HepG2 (cell line): ENCODE results near the gene SMLR1. TPM values are rescaled to one million over a fixed set of nuclear protein-coding genes. Genes with fewer than 3 reads are reported as not detected.

Source experiments
- BORCS8-MEF2B ChIP-seq: sonication (generic); formaldehyde crosslinking; IDR thresholded peaks from 2 replicates; pipeline ENCODE4 v1.8.0; 2022; ENCODE audit warnings: mild to moderate bottlenecking, missing genetic modification reagents
- CBX5 ChIP-seq: sonication (generic); formaldehyde crosslinking; IDR thresholded peaks from 2 replicates; pipeline ENCODE4 v1.4.0; 2020; ENCODE audit warnings: missing genetic modification reagents, borderline replicate concordance
- EP300 ChIP-seq, 3 experiments: sonication (generic) in 1 of 3; formaldehyde crosslinking in 1 of 3; IDR thresholded peaks; 2 replicates each; pipeline versions ENCODE4 v1.5.1 to v1.6.1; 2011 to 2020; ENCODE audit warnings: low read depth in 2 of 3, low read length in 2 of 3, borderline replicate concordance in 1 of 3, improper control_type of control experiment in 1 of 3, mild to moderate bottlenecking in 1 of 3, missing genetic modification reagents in 1 of 3, moderate library complexity in 1 of 3
- MNT ChIP-seq: fragments of 450-650 bp; IDR thresholded peaks from 2 replicates; pipeline ENCODE4 v1.6.1; 2016
- NR2F1 ChIP-seq, 2 experiments: fragments of 450-650 bp in 1 of 2; formaldehyde crosslinking in 1 of 2; IDR thresholded peaks; 2 replicates each; pipeline versions ENCODE4 v1.5.0 to v1.6.1; 2016 to 2020; ENCODE audit warnings: mild to moderate bottlenecking in 1 of 2, missing compliant biosample characterization in 1 of 2, missing genetic modification reagents in 1 of 2, moderate library complexity in 1 of 2
- PATZ1 ChIP-seq: sonication (generic); formaldehyde crosslinking; IDR thresholded peaks from 2 replicates; pipeline ENCODE4 v1.4.0; 2020; ENCODE audit warnings: missing genetic modification reagents
- POLR2AphosphoS5 ChIP-seq: IDR thresholded peaks from 2 replicates; pipeline ENCODE4 v1.6.1; 2012; ENCODE audit warnings: low read depth, low read length
- RBAK ChIP-seq: sonication (generic); formaldehyde crosslinking; IDR thresholded peaks from 2 replicates; pipeline ENCODE4 v1.5.1; 2020; ENCODE audit warnings: mild to moderate bottlenecking, missing genetic modification reagents
- SMAD3 ChIP-seq: sonication (generic); formaldehyde crosslinking; IDR thresholded peaks from 2 replicates; pipeline ENCODE4 v1.4.0; 2020; ENCODE audit warnings: missing genetic modification reagents
- SNAPC2 ChIP-seq: sonication (generic); formaldehyde crosslinking; IDR thresholded peaks from 2 replicates; pipeline ENCODE4 v1.8.1; 2022; ENCODE audit warnings: mild to moderate bottlenecking, missing genetic modification reagents
- ZBTB25 ChIP-seq: IDR thresholded peaks from 2 replicates; pipeline ENCODE4 v1.6.1; 2018; ENCODE audit warnings: missing genetic modification reagents
- ZMYM3 ChIP-seq: sonication (generic); formaldehyde crosslinking; IDR thresholded peaks from 2 replicates; pipeline ENCODE4 v1.5.1; 2020; ENCODE audit warnings: mild to moderate bottlenecking, missing genetic modification reagents
- ZNF24 ChIP-seq: fragments of 450-650 bp; IDR thresholded peaks from 2 replicates; pipeline ENCODE4 v1.6.1; 2017; ENCODE audit warnings: antibody characterized with exemption, mild to moderate bottlenecking
- ZNF329 ChIP-seq: sonication (generic); formaldehyde crosslinking; IDR thresholded peaks from 2 replicates; pipeline ENCODE4 v1.9.0; 2021; ENCODE audit warnings: low read depth, mild to moderate bottlenecking, missing genetic modification reagents
- polyA plus RNA-seq, 8 experiments: library from polyadenylated mRNA; depleted of rRNA in 3 of 8; stranded (reverse) in 7 of 8; unstranded in 1 of 8; fragments of >200 nt; fragmentation: Illumina TruSeq in 4 of 8; extraction: Trizol in 4 of 8; gene quantifications; 2 replicates each; pipeline versions ENCODE4 v1.2.1 to v1.2.3, GENCODE V29; 2011 to 2016; ENCODE audit warnings: low read depth in 4 of 8, missing spikeins in 1 of 8, mixed read lengths in 1 of 8; ENCODE audit not compliant: insufficient read depth in 1 of 8
- total RNA-seq, 5 experiments: library from RNA; depleted of rRNA; stranded (reverse); fragments of >200 nt; fragmentation: Illumina TruSeq; extraction: Trizol; gene quantifications; 2 replicates each; pipeline ENCODE4 v1.2.3, GENCODE V29; 2016; ENCODE audit warnings: low read depth in 1 of 5
- TF ChIP-seq, protein P1 (sequence below): sonication (generic); formaldehyde crosslinking; IDR thresholded peaks from 2 replicates; pipeline ENCODE4 v1.5.1; 2020; ENCODE audit warnings: mild to moderate bottlenecking, missing genetic modification reagents
- TF ChIP-seq, protein P2 (sequence below): sonication (generic); formaldehyde crosslinking; IDR thresholded peaks from 2 replicates; pipeline ENCODE4 v1.4.0; 2020; ENCODE audit warnings: missing genetic modification reagents, borderline replicate concordance
- TF ChIP-seq, protein P3 (sequence below): sonication (generic); formaldehyde crosslinking; IDR thresholded peaks from 2 replicates; pipeline ENCODE4 v1.4.0; 2020; ENCODE audit warnings: missing genetic modification reagents

SMLR1 gene
- total and polyA plus RNA-seq, 2 of the 13 experiments (the other 11 are each of a cell fraction or from before 2014, with no cell fraction given), result 41.8 to 104 TPM

DNA sequence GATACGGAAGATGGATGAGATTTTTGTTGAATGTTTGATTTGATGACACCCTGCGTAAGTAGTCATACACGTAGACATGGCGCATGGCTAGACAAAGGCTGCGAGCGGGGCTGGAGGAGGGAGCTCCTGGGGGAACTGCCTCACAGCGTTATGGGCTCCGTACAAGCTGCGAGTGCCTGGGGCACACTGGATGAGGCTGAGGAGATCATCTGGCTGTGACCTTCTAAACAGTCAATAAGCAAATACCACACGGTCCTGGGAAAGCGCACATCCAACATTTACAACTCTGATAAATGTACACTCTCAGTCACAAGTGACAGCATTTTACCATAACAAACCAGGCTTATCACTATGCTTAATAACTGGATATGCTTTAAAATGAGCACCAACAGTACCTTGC, 37.1 kb downstream of the SMLR1 start (continued):
- TF ChIP-seq POLR2AphosphoS5 (peak; percentile 44; the same call in 1 of the 2 replicates), SMAD3 (CRISPR knock-in tag) (peak; percentile 88), EP300 (IDR thresholded peaks at IDR 0.05; ENCODE audit: low read depth in 2 of 2, low read length in 2 of 2) (peak in 1 of 2 experiments; percentile 62; a peak in 2 of 4 replicates), EP300 (CRISPR knock-in tag; IDR thresholded peaks at IDR 0.05; ENCODE audit: borderline replicate concordance) (no peak), ZNF24 (no peak), RBAK (0 out of 2 replicates have a peak, but pooled peaks have one; percentile 30), BORCS8-MEF2B (CRISPR knock-in tag) (0 out of 2 replicates have a peak, but pooled peaks have one; percentile 31), ZMYM3 (CRISPR knock-in tag) (peak; percentile 59; the same call in 1 of the 2 replicates), CBX5 (CRISPR knock-in tag) (peak; percentile 65; the same call in 1 of the 2 replicates), ZNF329 (no peak), ZBTB25 (no peak), NR2F1 (CRISPR knock-in tag; IDR thresholded peaks at IDR 0.05) (peak in 1 of 2 experiments; percentile 58; a peak in 1 of 4 replicates), SNAPC2 (no peak), MNT (no peak), PATZ1 (CRISPR knock-in tag) (peak; percentile 46; the same call in 1 of the 2 replicates)
- TF ChIP-seq, protein P1, sequence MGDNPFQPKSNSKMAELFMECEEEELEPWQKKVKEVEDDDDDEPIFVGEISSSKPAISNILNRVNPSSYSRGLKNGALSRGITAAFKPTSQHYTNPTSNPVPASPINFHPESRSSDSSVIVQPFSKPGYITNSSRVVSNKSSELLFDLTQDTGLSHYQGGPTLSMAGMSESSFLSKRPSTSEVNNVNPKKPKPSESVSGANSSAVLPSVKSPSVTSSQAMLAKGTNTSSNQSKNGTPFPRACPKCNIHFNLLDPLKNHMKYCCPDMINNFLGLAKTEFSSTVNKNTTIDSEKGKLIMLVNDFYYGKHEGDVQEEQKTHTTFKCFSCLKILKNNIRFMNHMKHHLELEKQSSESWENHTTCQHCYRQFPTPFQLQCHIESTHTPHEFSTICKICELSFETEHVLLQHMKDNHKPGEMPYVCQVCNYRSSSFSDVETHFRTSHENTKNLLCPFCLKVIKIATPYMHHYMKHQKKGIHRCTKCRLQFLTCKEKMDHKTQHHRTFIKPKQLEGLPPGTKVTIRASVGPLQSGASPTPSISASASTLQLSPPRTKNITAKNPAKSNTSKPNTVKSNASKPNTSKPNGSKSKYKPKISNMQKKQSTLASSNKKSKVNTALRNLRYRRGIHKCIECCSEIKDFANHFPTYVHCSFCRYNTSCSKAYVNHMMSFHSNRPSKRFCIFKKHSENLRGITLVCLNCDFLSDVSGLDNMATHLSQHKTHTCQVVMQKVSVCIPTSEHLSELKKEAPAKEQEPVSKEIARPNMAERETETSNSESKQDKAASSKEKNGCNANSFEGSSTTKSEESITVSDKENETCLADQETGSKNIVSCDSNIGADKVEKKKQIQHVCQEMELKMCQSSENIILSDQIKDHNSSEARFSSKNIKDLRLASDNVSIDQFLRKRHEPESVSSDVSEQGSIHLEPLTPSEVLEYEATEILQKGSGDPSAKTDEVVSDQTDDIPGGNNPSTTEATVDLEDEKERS (CRISPR knock-in tag), result 0 out of 2 replicates have a peak, but pooled peaks have one; percentile 49
- TF ChIP-seq, protein P2, sequence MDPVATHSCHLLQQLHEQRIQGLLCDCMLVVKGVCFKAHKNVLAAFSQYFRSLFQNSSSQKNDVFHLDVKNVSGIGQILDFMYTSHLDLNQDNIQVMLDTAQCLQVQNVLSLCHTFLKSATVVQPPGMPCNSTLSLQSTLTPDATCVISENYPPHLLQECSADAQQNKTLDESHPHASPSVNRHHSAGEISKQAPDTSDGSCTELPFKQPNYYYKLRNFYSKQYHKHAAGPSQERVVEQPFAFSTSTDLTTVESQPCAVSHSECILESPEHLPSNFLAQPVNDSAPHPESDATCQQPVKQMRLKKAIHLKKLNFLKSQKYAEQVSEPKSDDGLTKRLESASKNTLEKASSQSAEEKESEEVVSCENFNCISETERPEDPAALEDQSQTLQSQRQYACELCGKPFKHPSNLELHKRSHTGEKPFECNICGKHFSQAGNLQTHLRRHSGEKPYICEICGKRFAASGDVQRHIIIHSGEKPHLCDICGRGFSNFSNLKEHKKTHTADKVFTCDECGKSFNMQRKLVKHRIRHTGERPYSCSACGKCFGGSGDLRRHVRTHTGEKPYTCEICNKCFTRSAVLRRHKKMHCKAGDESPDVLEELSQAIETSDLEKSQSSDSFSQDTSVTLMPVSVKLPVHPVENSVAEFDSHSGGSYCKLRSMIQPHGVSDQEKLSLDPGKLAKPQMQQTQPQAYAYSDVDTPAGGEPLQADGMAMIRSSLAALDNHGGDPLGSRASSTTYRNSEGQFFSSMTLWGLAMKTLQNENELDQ (CRISPR knock-in tag), result no peak
- TF ChIP-seq, protein P3, sequence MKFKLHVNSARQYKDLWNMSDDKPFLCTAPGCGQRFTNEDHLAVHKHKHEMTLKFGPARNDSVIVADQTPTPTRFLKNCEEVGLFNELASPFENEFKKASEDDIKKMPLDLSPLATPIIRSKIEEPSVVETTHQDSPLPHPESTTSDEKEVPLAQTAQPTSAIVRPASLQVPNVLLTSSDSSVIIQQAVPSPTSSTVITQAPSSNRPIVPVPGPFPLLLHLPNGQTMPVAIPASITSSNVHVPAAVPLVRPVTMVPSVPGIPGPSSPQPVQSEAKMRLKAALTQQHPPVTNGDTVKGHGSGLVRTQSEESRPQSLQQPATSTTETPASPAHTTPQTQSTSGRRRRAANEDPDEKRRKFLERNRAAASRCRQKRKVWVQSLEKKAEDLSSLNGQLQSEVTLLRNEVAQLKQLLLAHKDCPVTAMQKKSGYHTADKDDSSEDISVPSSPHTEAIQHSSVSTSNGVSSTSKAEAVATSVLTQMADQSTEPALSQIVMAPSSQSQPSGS (CRISPR knock-in tag), result peak; percentile 80
